HepG2 (cell line): Measurements from ENCODE around the gene TMEM87B. TPM values are rescaled to one million over a fixed set of nuclear protein-coding genes. Genes with fewer than 3 reads are reported as not detected.

Experiments
- ADNP ChIP-seq: sonication (generic); formaldehyde crosslinking; IDR thresholded peaks from 2 replicates; pipeline ENCODE4 v1.4.0; 2020; ENCODE audit warnings: missing genetic modification reagents
- CREB1 ChIP-seq, 2 experiments: fragments of 450-650 bp in 1 of 2; IDR thresholded peaks; 2 replicates each; pipeline ENCODE4 v1.6.1; 2016 to 2017; ENCODE audit warnings: control low read depth in 1 of 2, mild to moderate bottlenecking in 1 of 2, missing compliant biosample characterization in 1 of 2, missing genetic modification characterization in 1 of 2
- HNF4G ChIP-seq, 2 experiments: sonication (generic) in 1 of 2; formaldehyde crosslinking in 1 of 2; IDR thresholded peaks; 2 replicates each; pipeline versions ENCODE4 v1.4.0 to v1.6.1; 2011 to 2020; ENCODE audit warnings: borderline replicate concordance in 2 of 2, low read depth in 2 of 2, mild to moderate bottlenecking in 2 of 2, low read length in 1 of 2, missing genetic modification reagents in 1 of 2, moderate library complexity in 1 of 2
- KDM4B ChIP-seq: sonication (generic); formaldehyde crosslinking; IDR thresholded peaks from 2 replicates; pipeline ENCODE4 v1.4.0; 2020; ENCODE audit warnings: missing genetic modification reagents
- KLF15 ChIP-seq: sonication (generic); formaldehyde crosslinking; IDR thresholded peaks from 2 replicates; pipeline ENCODE4 v1.8.1; 2023; ENCODE audit warnings: borderline replicate concordance, mild to moderate bottlenecking, inconsistent platforms, missing genetic modification reagents, mixed read lengths
- ONECUT2 ChIP-seq: sonication (generic); formaldehyde crosslinking; IDR thresholded peaks from 2 replicates; pipeline ENCODE4 v1.4.0; 2020; ENCODE audit warnings: missing genetic modification reagents
- PAF1 ChIP-seq: IDR thresholded peaks from 2 replicates; pipeline ENCODE4 v1.6.1; 2016; ENCODE audit warnings: missing genetic modification reagents, missing compliant biosample characterization
- PRPF4 ChIP-seq: fragments of 200-400 bp; formaldehyde crosslinking; IDR thresholded peaks from 2 replicates; pipeline ENCODE4 v1.6.1; 2016; ENCODE audit warnings: low read length, low read depth; ENCODE audit not compliant: poor library complexity, severe bottlenecking
- RBFOX2 ChIP-seq: fragments of 200-400 bp; formaldehyde crosslinking; IDR thresholded peaks from 2 replicates; pipeline ENCODE4 v1.6.1; 2017; ENCODE audit warnings: low read depth, mild to moderate bottlenecking, low read length
- RNF2 ChIP-seq: fragments of 450-650 bp; conservative IDR thresholded peaks from 2 replicates; pipeline ENCODE4 v1.6.1; 2016; ENCODE audit warnings: low read depth
- RXRA ChIP-seq: sonication (generic); formaldehyde crosslinking; IDR thresholded peaks from 2 replicates; pipeline ENCODE4 v1.5.1; 2020; ENCODE audit warnings: missing genetic modification reagents
- TARDBP ChIP-seq: sonication (generic); formaldehyde crosslinking; IDR thresholded peaks from 2 replicates; pipeline ENCODE4 v1.8.0; 2022; ENCODE audit warnings: mild to moderate bottlenecking, missing genetic modification reagents
- WIZ ChIP-seq: sonication (generic); formaldehyde crosslinking; IDR thresholded peaks from 2 replicates; pipeline ENCODE4 v1.5.1; 2020; ENCODE audit warnings: mild to moderate bottlenecking, missing genetic modification reagents
- YEATS4 ChIP-seq: sonication (generic); formaldehyde crosslinking; IDR thresholded peaks from 2 replicates; pipeline ENCODE4 v1.4.0; 2020; ENCODE audit warnings: missing genetic modification reagents, borderline replicate concordance
- ZBTB7A ChIP-seq: sonication (generic); formaldehyde crosslinking; IDR thresholded peaks from 2 replicates; pipeline ENCODE4 v1.8.0; 2022; ENCODE audit warnings: mild to moderate bottlenecking, missing genetic modification reagents
- ZNF121 ChIP-seq: sonication (generic); formaldehyde crosslinking; IDR thresholded peaks from 2 replicates; pipeline ENCODE4 v1.5.0; 2020; ENCODE audit warnings: mild to moderate bottlenecking, missing genetic modification reagents
- ZNF33A ChIP-seq: sonication (generic); formaldehyde crosslinking; IDR thresholded peaks from 2 replicates; pipeline ENCODE4 v1.5.1; 2020; ENCODE audit warnings: missing genetic modification reagents, mild to moderate bottlenecking, moderate library complexity, borderline replicate concordance
- ZNF605 ChIP-seq: sonication (generic); formaldehyde crosslinking; IDR thresholded peaks from 2 replicates; pipeline ENCODE4 v1.8.0; 2022; ENCODE audit warnings: mild to moderate bottlenecking, missing genetic modification reagents
- ZNF615 ChIP-seq: sonication (generic); formaldehyde crosslinking; IDR thresholded peaks from 2 replicates; pipeline ENCODE4 v1.5.0; 2020; ENCODE audit warnings: mild to moderate bottlenecking, missing genetic modification reagents, borderline replicate concordance
- ZNF777 ChIP-seq: sonication (generic); formaldehyde crosslinking; IDR thresholded peaks from 2 replicates; pipeline ENCODE4 v1.4.0; 2020; ENCODE audit warnings: missing genetic modification reagents
- polyA plus RNA-seq, 8 experiments: library from polyadenylated mRNA; depleted of rRNA in 3 of 8; stranded (reverse) in 7 of 8; unstranded in 1 of 8; fragments of >200 nt; fragmentation: Illumina TruSeq in 4 of 8; extraction: Trizol in 4 of 8; gene quantifications; 2 replicates each; pipeline versions ENCODE4 v1.2.1 to v1.2.3, GENCODE V29; 2011 to 2016; ENCODE audit warnings: low read depth in 4 of 8, missing spikeins in 1 of 8, mixed read lengths in 1 of 8; ENCODE audit not compliant: insufficient read depth in 1 of 8
- total RNA-seq, 5 experiments: library from RNA; depleted of rRNA; stranded (reverse); fragments of >200 nt; fragmentation: Illumina TruSeq; extraction: Trizol; gene quantifications; 2 replicates each; pipeline ENCODE4 v1.2.3, GENCODE V29; 2016; ENCODE audit warnings: low read depth in 1 of 5
- TF ChIP-seq, protein P1 (sequence below): sonication (generic); formaldehyde crosslinking; IDR thresholded peaks from 2 replicates; pipeline ENCODE4 v1.4.0; 2020; ENCODE audit warnings: missing genetic modification reagents; ENCODE audit errors: not compliant biosample characterization
- TF ChIP-seq, protein P2 (sequence below): sonication (generic); formaldehyde crosslinking; IDR thresholded peaks from 2 replicates; pipeline ENCODE4 v1.5.1; 2020; ENCODE audit warnings: missing genetic modification reagents, mild to moderate bottlenecking, borderline replicate concordance
- TF ChIP-seq, protein P3 (sequence below): sonication (generic); formaldehyde crosslinking; conservative IDR thresholded peaks from 2 replicates; pipeline ENCODE4 v1.8.1; 2023; ENCODE audit warnings: missing genetic modification reagents
- TF ChIP-seq, protein P4 (sequence below): sonication (generic); formaldehyde crosslinking; IDR thresholded peaks from 2 replicates; pipeline ENCODE4 v1.8.0; 2022; ENCODE audit warnings: mild to moderate bottlenecking, missing genetic modification reagents, borderline replicate concordance
- TF ChIP-seq, protein P5 (sequence below): sonication (generic); formaldehyde crosslinking; IDR thresholded peaks from 2 replicates; pipeline ENCODE4 v1.4.0; 2020; ENCODE audit warnings: mild to moderate bottlenecking, missing genetic modification reagents

TMEM87B gene
- total and polyA plus RNA-seq, 2 of the 13 experiments (the other 11 are each of a cell fraction or from before 2014, with no cell fraction given) = 15.1 to 16.2 TPM

DNA sequence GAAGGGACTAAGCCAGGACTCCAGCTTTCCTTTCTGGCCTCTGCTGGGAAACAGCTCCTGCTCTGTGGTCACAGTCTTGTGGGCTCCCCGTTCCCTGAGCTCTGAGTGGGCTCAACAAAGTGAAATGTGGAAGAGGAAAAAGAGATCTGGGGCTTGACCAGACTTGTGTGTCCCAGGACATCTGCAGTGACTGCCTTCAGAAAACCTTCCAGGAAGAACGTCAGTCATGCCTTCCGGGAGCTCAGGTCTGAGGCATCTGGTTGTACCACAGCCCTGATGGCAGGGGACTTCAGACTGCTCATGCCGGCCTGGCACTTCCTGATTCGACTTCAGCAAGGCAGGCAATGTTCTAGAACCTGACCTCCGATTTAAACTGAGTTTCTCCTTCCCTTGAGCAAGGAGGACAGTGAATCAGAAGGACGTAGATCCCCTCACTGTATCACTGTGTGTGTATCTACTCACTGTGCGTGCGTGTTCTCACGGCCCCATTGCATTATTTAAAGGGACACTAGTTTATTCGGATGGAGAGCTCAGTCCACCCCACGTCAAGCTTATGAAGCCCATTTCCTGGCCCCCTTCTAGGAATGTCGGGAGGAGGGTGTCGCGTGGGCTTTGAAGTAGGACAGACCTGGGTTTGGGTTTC is 82.6 kb downstream of the TMEM87B start (continued):
- no peak for TF ChIP-seq ZNF33A (CRISPR knock-in tag)
- no peak; the same call in 1 of the 2 replicates for TF ChIP-seq TARDBP (CRISPR knock-in tag)
- TF ChIP-seq ZNF615 (CRISPR knock-in tag) = no peak
- TF ChIP-seq YEATS4 (CRISPR knock-in tag) = peak; percentile 65; the same call in 1 of the 2 replicates
- no peak for TF ChIP-seq CREB1 (IDR thresholded peaks at IDR 0.05)
- no peak for TF ChIP-seq CREB1 (CRISPR knock-in tag; IDR thresholded peaks at IDR 0.05)
- TF ChIP-seq HNF4G (IDR thresholded peaks at IDR 0.05; ENCODE audit: borderline replicate concordance, low read depth, low read length) = no peak
- TF ChIP-seq HNF4G (CRISPR knock-in tag; IDR thresholded peaks at IDR 0.05; ENCODE audit: borderline replicate concordance, low read depth) = peak; percentile 19; the same call in 1 of the 2 replicates
- TF ChIP-seq ZBTB7A (CRISPR knock-in tag) = no peak
- peak; percentile 10; the same call in 1 of the 2 replicates for TF ChIP-seq ZNF605 (CRISPR knock-in tag)
- TF ChIP-seq, protein P1, sequence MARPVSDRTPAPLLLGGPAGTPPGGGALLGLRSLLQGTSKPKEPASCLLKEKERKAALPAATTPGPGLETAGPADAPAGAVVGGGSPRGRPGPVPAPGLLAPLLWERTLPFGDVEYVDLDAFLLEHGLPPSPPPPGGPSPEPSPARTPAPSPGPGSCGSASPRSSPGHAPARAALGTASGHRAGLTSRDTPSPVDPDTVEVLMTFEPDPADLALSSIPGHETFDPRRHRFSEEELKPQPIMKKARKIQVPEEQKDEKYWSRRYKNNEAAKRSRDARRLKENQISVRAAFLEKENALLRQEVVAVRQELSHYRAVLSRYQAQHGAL (CRISPR knock-in tag) = no peak
- TF ChIP-seq KLF15 (CRISPR knock-in tag) = no peak
- TF ChIP-seq PRPF4 = no peak
- TF ChIP-seq ZNF121 (CRISPR knock-in tag) = no peak
- no peak; the same call in 1 of the 2 replicates for TF ChIP-seq ZNF777 (CRISPR knock-in tag)
- TF ChIP-seq PAF1 (CRISPR knock-in tag) = no peak
- TF ChIP-seq ONECUT2 = no peak
- no peak for TF ChIP-seq KDM4B (CRISPR knock-in tag)
- TF ChIP-seq RNF2 = no peak
- no peak for TF ChIP-seq RBFOX2
- TF ChIP-seq, protein P2, sequence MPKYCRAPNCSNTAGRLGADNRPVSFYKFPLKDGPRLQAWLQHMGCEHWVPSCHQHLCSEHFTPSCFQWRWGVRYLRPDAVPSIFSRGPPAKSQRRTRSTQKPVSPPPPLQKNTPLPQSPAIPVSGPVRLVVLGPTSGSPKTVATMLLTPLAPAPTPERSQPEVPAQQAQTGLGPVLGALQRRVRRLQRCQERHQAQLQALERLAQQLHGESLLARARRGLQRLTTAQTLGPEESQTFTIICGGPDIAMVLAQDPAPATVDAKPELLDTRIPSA (CRISPR knock-in tag) = no peak
- TF ChIP-seq, protein P3, sequence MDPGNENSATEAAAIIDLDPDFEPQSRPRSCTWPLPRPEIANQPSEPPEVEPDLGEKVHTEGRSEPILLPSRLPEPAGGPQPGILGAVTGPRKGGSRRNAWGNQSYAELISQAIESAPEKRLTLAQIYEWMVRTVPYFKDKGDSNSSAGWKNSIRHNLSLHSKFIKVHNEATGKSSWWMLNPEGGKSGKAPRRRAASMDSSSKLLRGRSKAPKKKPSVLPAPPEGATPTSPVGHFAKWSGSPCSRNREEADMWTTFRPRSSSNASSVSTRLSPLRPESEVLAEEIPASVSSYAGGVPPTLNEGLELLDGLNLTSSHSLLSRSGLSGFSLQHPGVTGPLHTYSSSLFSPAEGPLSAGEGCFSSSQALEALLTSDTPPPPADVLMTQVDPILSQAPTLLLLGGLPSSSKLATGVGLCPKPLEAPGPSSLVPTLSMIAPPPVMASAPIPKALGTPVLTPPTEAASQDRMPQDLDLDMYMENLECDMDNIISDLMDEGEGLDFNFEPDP (CRISPR knock-in tag) = 0 out of 2 replicates have a peak, but pooled peaks have one; percentile 85
- TF ChIP-seq, protein P4, sequence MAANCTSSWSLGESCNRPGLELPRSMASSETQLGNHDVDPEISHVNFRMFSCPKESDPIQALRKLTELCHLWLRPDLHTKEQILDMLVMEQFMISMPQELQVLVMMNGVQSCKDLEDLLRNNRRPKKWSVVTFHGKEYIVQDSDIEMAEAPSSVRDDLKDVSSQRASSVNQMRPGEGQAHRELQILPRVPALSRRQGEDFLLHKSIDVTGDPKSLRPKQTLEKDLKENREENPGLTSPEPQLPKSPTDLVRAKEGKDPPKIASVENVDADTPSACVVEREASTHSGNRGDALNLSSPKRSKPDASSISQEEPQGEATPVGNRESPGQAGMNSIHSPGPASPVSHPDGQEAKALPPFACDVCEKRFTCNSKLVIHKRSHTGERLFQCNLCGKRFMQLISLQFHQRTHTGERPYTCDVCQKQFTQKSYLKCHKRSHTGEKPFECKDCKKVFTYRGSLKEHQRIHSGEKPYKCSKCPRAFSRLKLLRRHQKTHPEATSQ (CRISPR knock-in tag) = 0 out of 2 replicates have a peak, but pooled peaks have one; percentile 11
- TF ChIP-seq, protein P5, sequence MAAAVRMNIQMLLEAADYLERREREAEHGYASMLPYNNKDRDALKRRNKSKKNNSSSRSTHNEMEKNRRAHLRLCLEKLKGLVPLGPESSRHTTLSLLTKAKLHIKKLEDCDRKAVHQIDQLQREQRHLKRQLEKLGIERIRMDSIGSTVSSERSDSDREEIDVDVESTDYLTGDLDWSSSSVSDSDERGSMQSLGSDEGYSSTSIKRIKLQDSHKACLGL (CRISPR knock-in tag) = 0 out of 2 replicates have a peak, but pooled peaks have one; percentile 2
- no peak for TF ChIP-seq RXRA (CRISPR knock-in tag)
- TF ChIP-seq WIZ (CRISPR knock-in tag) = no peak
- TF ChIP-seq ADNP (CRISPR knock-in tag) = no peak
